ENCODE data around the gene ADCK2.

- TF ChIP-seq, protein P1, sequence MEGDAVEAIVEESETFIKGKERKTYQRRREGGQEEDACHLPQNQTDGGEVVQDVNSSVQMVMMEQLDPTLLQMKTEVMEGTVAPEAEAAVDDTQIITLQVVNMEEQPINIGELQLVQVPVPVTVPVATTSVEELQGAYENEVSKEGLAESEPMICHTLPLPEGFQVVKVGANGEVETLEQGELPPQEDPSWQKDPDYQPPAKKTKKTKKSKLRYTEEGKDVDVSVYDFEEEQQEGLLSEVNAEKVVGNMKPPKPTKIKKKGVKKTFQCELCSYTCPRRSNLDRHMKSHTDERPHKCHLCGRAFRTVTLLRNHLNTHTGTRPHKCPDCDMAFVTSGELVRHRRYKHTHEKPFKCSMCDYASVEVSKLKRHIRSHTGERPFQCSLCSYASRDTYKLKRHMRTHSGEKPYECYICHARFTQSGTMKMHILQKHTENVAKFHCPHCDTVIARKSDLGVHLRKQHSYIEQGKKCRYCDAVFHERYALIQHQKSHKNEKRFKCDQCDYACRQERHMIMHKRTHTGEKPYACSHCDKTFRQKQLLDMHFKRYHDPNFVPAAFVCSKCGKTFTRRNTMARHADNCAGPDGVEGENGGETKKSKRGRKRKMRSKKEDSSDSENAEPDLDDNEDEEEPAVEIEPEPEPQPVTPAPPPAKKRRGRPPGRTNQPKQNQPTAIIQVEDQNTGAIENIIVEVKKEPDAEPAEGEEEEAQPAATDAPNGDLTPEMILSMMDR (IDR thresholded peaks at IDR 0.05 in 4 of 5, conservative IDR thresholded peaks at IDR 0.05 in 1 of 5) = no peak
- TF ChIP-seq POLR2A (IDR thresholded peaks at IDR 0.05) = no peak
These were observed 12.9 kb upstream of the ADCK2 start for GRCh38 chr7:140659856-140660255.
